ENCODE measurements around the gene EYS.

DNA sequence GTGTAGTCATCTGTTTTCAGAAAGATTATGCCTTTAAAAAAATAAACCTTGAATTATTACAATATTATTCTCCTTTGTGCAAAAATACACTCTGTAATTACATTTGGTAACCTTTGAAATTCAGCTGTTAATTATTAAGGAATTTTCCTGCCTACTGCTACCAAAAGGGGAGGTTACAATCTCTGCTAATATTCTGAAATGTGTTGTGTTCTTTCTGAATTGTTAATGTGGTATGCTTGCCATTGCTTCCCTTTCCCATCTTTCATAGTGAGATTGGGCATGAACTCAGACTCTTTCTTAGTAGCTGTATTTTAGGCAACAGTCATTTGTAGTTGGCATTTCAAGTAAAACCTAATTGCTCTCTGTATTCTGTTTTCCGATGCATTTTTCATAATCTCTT is 1998.4 kb downstream of the EYS start:
- TF ChIP-seq EZH2phosphoT487 (IDR thresholded peaks at IDR 0.05; ENCODE audit: insufficient read depth, low read depth) = no peak
- TF ChIP-seq EZH2 (IDR thresholded peaks at IDR 0.05; ENCODE audit: insufficient read depth, poor library complexity, severe bottlenecking) = no peak

All from GM23248 (cell line).